Esophagus squamous epithelium (tissue), 4 donors: ENCODE results near the gene SSMEM1.

ENCODE experiments used
- POLR2A ChIP-seq, 4 donors: fragments of 450-650 bp; IDR thresholded peaks; one replicate each; pipeline ENCODE4 v1.6.1; 2017; ENCODE audit warnings: antibody characterized with exemption in 4 of 4, mild to moderate bottlenecking in 4 of 4, moderate library complexity in 3 of 4
- TF ChIP-seq, protein P1 (sequence below), 6 experiments: fragments of 450-650 bp in 4 of 6; fragments of 200-600 bp in 2 of 6; sonication (generic) in 2 of 6; IDR thresholded peaks; one replicate each; pipeline ENCODE4 v1.5.1; 2016 to 2019; ENCODE audit warnings: antibody characterized with exemption in 6 of 6, mild to moderate bottlenecking in 4 of 6, moderate library complexity in 4 of 6

DNA sequence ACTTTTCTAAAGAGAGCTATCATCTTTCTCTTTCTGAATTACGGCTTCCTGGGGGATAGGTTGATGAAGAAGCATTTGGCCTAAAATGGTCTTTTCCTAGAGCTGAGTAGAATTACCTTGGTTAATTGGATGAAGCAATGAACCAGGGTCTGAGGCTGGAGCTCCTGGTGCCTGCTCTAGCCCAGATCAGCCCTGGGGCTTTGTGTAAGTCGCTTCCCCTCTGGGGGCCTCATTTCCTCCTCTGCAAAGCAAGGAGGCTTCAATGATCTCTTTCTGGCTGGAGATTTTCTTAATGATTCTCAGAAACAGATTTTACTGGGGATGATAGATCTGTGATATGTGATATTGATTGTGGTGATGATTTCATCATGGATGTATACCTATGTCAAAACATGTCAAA lies 55.5 kb downstream of the SSMEM1 start:
- no peak for TF ChIP-seq POLR2A (IDR thresholded peaks at IDR 0.05)
- TF ChIP-seq, protein P1, sequence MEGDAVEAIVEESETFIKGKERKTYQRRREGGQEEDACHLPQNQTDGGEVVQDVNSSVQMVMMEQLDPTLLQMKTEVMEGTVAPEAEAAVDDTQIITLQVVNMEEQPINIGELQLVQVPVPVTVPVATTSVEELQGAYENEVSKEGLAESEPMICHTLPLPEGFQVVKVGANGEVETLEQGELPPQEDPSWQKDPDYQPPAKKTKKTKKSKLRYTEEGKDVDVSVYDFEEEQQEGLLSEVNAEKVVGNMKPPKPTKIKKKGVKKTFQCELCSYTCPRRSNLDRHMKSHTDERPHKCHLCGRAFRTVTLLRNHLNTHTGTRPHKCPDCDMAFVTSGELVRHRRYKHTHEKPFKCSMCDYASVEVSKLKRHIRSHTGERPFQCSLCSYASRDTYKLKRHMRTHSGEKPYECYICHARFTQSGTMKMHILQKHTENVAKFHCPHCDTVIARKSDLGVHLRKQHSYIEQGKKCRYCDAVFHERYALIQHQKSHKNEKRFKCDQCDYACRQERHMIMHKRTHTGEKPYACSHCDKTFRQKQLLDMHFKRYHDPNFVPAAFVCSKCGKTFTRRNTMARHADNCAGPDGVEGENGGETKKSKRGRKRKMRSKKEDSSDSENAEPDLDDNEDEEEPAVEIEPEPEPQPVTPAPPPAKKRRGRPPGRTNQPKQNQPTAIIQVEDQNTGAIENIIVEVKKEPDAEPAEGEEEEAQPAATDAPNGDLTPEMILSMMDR (IDR thresholded peaks at IDR 0.05) = no peak
